Thoracic aorta (tissue), 2 donors: ENCODE data around the gene CDC42BPB. TPM values are rescaled to one million over a fixed set of nuclear protein-coding genes. Genes with fewer than 3 reads are reported as not detected.

Experiments used
- ATAC-seq: fragments of 150-250 bp; one replicate; pipeline ENCODE4 v1.8.0; 2017; ENCODE audit warnings: low read depth; ENCODE audit not compliant: insufficient number of reproducible peaks, low FRiP score
- DNase-seq: peaks from one replicate; pipeline ENCODE4 v3.0.0-alpha.2; 2020; ENCODE audit warnings: low spot score
- H3K27ac ChIP-seq, 2 donors: fragments of 200-600 bp; sonication (generic); 1 replicate in 1 of 2; 2 replicates in 1 of 2; pipeline ENCODE4 v1.5.1; 2016; ENCODE audit warnings: mild to moderate bottlenecking in 2 of 2, moderate library complexity in 2 of 2
- H3K27me3 ChIP-seq: fragments of 200-600 bp; sonication (generic); replicated peaks from 2 replicates; pipeline ENCODE4 v1.6.0; 2016; ENCODE audit warnings: mild to moderate bottlenecking; ENCODE audit not compliant: insufficient read depth
- H3K36me3 ChIP-seq: fragments of 200-600 bp; sonication (generic); one replicate; pipeline ENCODE4 v1.5.1; 2016
- H3K4me1 ChIP-seq, 2 donors: fragments of 200-600 bp; sonication (generic); 1 replicate in 1 of 2; 2 replicates in 1 of 2; pipeline versions ENCODE4 v1.5.1 to v1.6.0; 2016; ENCODE audit warnings: low read depth in 2 of 2, mild to moderate bottlenecking in 1 of 2; ENCODE audit not compliant: control insufficient read depth in 1 of 2
- H3K4me3 ChIP-seq: fragments of 200-600 bp; sonication (generic); 2 replicates; pipeline ENCODE4 v1.5.1; 2016; ENCODE audit warnings: mild to moderate bottlenecking
- H3K9me3 ChIP-seq: fragments of 200-600 bp; sonication (generic); 2 replicates; pipeline ENCODE4 v1.5.1; 2016
- CTCF ChIP-seq: fragments of 200-600 bp; sonication (generic); IDR thresholded peaks from one replicate; pipeline ENCODE4 v1.5.1; 2019; ENCODE audit warnings: antibody characterized with exemption
- total RNA-seq, 2 donors: library from RNA; depleted of rRNA; stranded (reverse); fragments of >200 nt; gene quantifications; one replicate each; pipeline versions ENCODE4 v1.1.0 to v1.2.3, GENCODE V29; 2016

Gene CDC42BPB
- total RNA-seq, 2 donors from 2014 or later, result 121 to 133 TPM

GRCh38 chr14:102891111-102891510 lies 166.2 kb downstream of the CDC42BPB start:
- DNase-seq (no peak), ATAC-seq (no peak)
- no peak for TF ChIP-seq CTCF
- Histone ChIP-seq H3K36me3 (peaks cover 6% of the 10 kb centered on the region), H3K4me1 (no peaks in the 10 kb centered on the region), H3K27me3 (no peaks in the 10 kb centered on the region), H3K27ac (no peak overlapping the region), H3K4me3 (no peak overlapping the region), H3K9me3 (no peaks in the 10 kb centered on the region)

- no peak overlapping the region for H3K27ac ChIP-seq
- no peaks in the 10 kb centered on the region for H3K4me1 ChIP-seq
- no peaks in the 10 kb centered on the region for H3K27me3 ChIP-seq
- H3K4me3 ChIP-seq, result no peak overlapping the region
- no peak for ATAC-seq
- TF ChIP-seq CTCF, result no peak
- DNase-seq, result no peak
- no peaks in the 10 kb centered on the region for H3K36me3 ChIP-seq
- H3K9me3 ChIP-seq, result no peaks in the 10 kb centered on the region
Measured at GRCh38 chr14:102889615-102890014, 167.7 kb downstream of the CDC42BPB start.

GRCh38 chr14:102888748-102889147 lies 168.6 kb downstream of the CDC42BPB start:
- H3K36me3 ChIP-seq, result no peaks in the 10 kb centered on the region
- DNase-seq, result no peak

GRCh38 chr14:102885737-102886447 lies 171.5 kb downstream of the CDC42BPB start:
- DNase-seq, result no peak
- no peaks in the 10 kb centered on the region for H3K4me1 ChIP-seq
- TF ChIP-seq CTCF, result no peak
- ATAC-seq, result no peak
- no peak overlapping the region for H3K27ac ChIP-seq
- H3K4me3 ChIP-seq, result no peak overlapping the region
- no peaks in the 10 kb centered on the region for H3K36me3 ChIP-seq
- H3K27me3 ChIP-seq, result no peaks in the 10 kb centered on the region
- H3K9me3 ChIP-seq, result no peaks in the 10 kb centered on the region

More at GRCh38 chr14:102888748-102889147, 168.6 kb downstream of the CDC42BPB start:
- Histone ChIP-seq H3K9me3 (no peaks in the 10 kb centered on the region), H3K27ac (no peak overlapping the region), H3K4me1 (no peaks in the 10 kb centered on the region), H3K4me3 (no peak overlapping the region), H3K27me3 (no peaks in the 10 kb centered on the region)
- ATAC-seq, result no peak
- TF ChIP-seq CTCF, result no peak

- Histone ChIP-seq H3K4me1 (no peaks in the 10 kb centered on the region), H3K27me3 (no peaks in the 10 kb centered on the region), H3K27ac (no peak overlapping the region), H3K4me3 (no peak overlapping the region), H3K36me3 (no peaks in the 10 kb centered on the region), H3K9me3 (no peaks in the 10 kb centered on the region)
- no peak for TF ChIP-seq CTCF
- ATAC-seq (no peak), DNase-seq (no peak)
Measured at GRCh38 chr14:102883554-102883953, 173.8 kb downstream of the CDC42BPB start.
